ENCODE measurements around the gene FOXO1.
"Not testable (repeated sequence)": the region's sequence is repeated elsewhere in the genome, so short reads cannot be mapped to it uniquely, and the experiment has no call there.

The FOXO1 gene

DNA sequence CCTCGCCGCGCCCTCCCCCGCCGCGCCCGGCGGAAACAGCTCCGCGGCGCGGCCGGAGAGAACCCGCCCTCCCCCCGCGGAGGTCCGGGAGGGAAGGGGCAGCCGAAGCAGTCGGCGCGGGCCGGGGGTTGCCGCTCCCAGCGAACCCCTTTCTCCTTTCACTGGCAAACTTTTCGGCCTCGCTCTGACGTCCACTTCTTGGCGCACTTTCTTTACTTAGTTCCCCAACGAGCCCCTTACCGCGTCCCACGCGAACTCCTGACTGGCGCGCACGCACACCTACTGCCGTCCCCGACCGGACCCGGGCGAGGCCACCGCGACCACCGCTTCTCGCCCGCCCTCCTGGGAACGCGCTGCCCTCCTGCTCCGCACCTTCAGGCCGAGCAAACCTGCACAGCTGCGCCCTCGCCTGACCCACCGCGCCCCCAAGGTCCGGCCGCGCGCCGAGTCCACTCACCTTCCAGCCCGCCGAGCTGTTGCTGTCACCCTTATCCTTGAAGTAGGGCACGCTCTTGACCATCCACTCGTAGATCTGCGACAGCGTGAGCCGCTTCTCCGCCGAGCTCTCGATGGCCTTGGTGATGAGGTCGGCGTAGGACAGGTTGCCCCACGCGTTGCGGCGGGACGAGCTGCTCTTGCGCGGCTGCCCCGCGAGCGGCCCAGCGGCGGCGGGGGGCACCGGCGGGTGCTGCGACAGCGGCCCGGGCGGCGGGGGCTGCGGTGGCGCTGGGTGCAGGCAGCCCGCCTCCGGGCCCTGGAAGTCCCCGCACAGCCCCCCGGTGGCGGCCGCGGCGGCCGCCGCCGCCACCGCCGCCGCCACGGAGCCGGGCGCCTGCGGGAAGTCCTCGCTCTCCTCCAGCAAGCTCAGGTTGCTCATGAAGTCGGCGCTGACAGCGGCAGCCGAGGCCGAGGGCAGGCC, 1.1 kb downstream of the FOXO1 start:
- no peak for DNase-seq (ENCODE audit: low read depth)

DNA sequence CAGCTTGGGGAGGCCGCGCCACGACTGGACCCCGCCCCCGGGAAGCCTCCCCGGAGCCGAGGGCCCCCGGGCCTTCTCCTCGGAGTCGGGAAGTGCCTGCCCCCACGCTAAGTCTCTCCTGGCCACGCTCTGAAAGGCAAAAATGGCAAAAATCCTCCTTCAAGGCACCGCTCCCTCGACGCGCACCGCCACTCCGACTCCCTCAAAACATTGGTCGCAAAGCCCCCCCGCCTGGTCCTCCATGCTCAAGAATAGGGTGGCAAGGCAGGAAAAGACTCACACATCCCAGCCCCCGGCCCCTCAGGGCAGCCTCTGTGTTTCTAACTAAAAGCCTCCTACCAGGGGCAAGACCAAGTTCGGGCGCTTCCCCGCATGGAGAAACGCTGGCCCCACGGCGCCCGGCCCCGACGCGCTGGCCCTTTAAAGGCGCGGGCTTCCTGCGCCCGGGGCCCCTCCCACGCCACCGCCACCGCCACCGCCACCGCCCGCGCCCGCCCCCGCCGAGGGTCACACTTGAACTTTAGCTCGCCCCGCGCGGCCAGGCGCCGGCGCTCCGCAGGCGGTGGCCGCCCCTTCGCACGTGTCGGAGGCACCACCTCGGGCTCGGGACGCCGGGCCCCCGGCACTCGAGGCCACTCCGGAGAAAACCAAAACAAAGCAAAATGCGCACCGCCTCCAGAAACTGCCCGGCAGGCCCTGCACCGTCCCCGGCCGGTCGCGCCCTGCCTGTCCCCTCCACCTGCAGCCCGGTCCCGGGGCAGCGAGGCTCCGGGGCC, 1.9 kb downstream of the FOXO1 start:
- peak; percentile 43 for DNase-seq (ENCODE audit: low read depth)

DNA sequence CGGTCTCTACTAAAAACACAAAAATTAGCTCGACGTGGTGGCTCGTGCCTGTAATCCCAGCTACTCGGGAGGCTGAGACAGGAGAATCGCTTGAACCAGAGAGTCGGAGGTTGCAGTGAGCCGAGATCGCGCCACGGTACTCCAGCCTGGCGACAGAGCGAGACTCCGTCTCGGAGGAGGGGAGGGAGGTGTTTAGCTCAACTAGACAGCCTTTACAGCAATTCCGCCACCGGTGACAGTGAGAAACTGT, 2.4 kb downstream of the FOXO1 start:
- not testable (repeated sequence) for DNase-seq (ENCODE audit: low read depth)

DNA sequence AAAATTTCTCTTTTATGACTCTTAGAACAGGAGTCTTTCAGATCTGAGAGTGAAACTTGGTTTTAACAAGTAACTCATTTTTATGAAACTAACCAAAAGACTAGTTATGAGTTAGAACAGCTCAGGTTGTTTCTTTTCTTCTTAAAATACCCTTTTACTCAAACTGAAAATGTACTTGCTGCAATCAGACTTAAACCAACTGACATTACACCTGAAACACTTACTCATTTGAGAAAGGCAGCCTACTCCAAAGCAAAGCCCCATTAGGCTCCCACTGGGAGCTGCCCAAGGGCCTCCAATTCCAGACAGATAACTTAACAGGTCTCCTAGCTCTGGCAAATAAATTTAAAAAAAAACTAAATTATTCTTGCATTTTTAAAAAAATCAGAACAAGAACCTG, 3.6 kb downstream of the FOXO1 start:
- DNase-seq (ENCODE audit: low read depth) = no peak

DNA sequence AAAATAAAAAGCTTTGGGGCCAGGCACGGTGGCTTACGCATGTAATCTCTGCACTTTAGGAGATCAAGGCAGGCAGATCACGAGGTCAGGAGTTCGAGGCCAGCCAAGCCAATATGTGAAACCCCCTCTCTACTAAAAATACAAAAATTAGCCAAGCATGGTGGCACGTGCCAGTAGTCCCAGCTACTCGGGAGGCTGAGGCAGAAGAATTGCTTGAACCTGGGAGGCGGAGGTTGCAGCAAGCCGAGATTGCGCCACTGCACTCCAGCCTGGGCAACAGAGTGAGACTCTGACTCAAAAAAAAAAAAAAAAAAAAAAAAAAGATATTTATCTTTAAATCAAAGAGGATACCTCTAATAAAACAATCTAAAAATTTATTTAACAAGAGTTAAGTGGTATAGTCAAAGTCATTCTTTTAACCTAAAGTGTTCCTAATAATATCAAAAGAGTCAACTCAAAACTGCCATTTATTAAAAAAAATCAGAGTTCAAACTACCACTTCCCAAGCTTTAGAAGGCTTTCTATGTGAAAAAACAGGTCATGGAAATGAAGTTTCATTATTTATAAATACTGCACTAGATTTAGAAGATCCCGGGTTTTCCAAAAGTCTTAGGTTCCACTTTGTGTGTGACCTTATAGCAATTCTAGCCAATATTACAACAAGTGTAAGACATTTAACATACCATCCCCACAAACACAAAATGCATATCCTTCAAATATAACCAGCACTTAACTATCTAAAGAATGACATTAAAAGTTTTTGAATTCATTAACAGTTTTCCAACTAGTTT, 4.4 kb downstream of the FOXO1 start:
- DNase-seq (ENCODE audit: low read depth) = no peak

DNA sequence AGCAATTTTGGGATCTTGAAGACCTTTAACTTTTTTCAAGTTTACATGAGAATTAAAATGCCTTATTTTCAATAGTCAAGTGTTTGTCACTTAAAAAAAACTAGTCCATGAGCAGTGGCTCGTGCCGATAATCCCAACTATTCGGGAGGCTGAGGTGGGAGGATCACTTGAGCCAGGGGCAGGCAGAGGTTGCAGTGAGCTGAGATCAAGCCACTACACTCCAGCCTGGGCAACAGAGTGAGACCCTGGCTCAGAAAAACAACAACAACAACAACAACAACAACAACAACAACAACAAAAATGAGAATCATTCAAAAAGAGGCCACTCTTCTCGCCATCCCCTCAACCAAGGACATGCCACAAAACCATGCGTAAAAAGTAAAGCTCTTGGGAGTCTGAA, 5.7 kb downstream of the FOXO1 start:
- no peak for DNase-seq (ENCODE audit: low read depth)

DNA sequence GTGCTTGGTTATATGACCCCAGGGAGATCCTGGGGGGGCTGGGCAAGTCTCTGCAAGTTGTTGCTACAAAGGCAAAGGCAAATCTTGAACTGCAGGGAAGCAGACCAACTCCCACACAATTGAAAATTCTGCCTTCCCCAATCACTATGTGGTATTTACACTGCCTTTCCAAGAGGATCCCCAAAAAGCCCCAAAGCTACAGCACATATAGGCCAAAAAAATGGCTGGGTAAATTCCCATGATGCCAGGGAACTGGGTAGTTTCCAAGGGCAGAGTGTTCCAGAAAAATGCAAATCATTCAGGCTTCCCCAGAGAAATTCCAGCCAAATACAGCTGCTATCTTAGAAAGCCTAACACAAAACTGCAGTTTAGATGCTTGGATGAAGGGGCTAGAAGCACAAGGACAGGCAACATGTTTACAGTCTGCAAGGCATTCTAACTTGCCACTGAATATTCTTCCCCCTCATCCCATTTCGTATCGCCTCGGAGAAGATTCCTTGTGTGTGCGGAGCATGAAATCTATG, 6.2 kb downstream of the FOXO1 start:
- DNase-seq (ENCODE audit: low read depth) = no peak

DNA sequence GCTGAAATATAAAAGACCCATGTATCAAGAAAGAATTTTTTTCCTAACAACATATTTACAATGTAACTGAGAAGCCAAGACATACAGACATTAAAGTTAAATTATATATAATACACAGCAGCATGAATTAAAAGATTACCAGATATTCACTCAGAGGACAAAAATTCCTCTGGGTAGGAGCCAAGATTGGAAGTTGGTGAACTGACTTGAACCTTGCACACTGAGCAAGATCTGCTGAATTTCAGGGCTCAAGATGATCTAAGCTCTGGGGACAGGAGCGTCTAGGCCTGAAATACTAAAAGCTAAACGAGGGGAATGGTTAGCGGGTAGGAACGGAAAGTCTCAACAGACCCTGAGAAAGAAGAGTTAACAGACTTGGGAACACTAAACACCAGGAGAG, 8.5 kb downstream of the FOXO1 start:
- DNase-seq (ENCODE audit: low read depth) = no peak

DNA sequence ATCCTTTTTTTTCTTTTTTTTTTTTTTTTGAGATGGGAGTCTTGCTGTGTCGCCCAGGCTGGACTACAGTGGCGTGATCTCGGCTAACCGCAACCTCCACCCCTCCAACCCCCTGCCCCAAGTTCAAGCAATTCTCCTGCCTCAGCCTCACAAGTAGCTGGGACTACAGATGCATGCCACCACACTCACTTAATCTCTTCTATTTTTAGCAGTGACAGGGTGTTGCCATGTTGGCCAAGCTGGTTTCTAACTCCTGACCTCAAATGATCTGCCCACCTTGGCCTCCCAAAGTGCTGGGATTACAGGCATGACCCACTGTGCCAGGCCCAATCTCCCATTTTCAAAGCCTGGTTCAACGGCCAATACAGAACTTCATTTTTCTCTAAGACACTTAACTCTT, 9.1 kb downstream of the FOXO1 start:
- no peak for DNase-seq (ENCODE audit: low read depth)

DNA sequence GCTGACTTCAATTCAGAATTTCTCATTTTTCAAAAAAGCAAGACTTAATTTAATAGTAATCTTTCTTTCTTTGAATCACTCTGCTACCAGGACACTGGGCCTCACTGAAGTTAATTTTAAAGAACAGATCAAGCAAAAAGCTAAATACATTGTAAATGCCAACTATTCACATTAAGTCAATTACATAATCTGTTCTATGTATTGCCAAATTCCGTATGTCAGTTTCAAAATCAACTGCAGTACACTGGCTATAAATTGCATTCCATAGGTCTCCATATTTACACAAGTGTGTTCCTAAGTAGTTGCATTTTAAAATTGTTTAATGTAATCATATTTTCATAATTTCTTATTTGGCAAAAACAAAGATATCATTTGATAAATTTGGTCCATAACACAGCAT, 10.1 kb downstream of the FOXO1 start:
- DNase-seq (ENCODE audit: low read depth) = no peak

DNA sequence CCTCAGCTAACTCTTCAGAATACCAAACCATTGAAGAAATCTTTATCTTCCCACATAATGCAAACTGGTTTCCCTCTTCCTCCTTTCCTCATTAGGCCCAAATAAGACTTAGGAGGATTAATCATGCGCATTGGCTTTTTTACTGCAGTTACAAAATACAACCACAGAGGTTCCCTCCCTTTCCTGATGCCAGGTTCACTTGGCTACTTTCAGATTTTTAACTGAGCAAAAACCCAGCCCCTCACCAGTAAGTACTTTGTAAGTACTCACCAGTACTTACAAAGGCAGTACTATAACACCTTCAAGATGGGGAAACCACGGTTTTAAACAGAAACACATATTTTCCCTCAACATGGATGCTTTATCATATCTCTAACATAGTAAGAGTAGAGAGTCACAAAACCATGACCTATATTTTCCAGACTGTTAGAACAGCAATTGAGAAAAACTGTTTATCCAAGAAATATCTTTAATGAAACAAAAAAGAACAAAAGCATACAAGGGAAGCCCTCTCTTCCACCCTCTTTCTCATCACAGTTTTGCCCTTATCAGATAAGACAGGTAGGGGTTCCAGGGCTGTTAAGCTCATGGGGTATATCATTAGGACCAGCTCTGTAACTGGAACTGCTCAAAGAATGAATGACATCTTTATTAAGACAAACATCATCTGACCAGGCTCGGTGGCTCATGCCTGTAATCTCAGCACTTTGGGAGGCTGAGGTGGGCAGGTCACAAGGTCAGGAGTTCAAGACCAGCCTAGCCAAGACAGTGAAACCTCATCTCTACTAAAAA, 12.7 kb downstream of the FOXO1 start:
- no peak for DNase-seq (ENCODE audit: low read depth)

DNA sequence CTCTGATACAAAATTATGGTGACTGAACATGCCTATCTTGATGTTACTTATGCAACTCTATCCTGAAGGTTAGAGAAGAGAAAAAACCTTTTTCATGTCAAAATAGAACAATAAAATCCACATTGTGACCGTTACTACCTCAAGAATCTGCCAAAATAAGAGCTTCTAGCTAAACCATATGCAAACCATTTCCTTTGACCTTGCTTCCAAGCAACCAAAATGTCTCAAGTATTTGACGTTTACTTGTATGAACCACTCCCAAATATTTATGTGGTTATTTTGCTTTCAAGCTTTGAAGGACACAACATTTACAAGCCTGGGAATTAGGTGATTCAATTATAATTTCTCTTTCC, 13.9 kb downstream of the FOXO1 start:
- no peak for DNase-seq (ENCODE audit: low read depth)

DNA sequence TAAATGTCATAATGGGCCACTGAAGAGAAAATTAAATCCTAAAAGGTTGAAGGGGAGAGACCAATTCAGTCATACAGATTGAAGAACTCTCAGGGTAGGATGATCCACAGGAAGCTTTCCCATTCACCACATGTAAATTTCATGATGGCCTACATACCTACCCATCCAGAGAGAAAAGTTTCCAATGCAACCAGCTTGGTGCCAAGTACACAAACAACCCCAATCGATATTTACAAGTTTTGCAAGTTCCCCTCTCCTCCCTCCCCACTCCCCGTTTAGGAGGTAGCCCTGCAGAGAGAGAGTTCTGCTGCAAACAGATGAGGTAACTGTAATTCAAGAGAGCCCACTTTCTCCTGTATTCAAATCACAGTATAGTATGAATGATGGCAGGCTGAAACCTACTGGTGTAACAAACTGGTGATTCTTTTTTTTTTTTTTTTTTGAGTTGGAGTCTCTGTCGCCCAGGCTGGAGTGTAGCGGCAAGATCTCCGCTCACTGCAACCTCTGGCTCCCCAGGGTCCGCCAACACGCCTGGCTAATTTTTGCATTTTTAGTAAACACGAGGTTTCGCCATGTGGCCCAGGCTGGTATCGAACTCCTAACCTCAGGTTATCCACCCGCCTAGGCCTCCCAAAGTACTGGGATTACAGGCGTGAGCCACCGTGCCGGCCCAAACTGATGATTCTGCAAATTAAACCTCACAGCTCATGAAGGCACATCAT, 14.4 kb downstream of the FOXO1 start:
- DNase-seq (ENCODE audit: low read depth) = no peak

DNA sequence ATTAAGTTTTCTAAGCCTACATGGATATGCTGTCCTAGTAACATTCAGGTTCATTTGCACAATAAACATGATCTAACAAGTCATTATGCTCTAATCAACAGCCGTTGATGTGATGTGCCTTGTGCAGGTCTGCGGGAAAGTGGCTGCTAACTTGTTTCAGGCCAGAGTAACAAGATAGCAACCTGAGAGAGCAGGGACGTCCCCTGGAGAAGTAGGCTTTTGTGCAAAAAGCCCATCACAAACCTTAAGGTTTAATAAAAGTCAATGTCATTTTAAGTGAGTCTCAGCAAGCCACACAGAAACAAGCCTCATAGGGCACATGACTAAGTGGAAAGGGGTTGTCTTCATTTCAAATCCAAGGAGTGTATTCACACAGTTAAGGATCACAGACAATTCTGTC, 17.6 kb downstream of the FOXO1 start:
- DNase-seq (ENCODE audit: low read depth) = no peak

DNA sequence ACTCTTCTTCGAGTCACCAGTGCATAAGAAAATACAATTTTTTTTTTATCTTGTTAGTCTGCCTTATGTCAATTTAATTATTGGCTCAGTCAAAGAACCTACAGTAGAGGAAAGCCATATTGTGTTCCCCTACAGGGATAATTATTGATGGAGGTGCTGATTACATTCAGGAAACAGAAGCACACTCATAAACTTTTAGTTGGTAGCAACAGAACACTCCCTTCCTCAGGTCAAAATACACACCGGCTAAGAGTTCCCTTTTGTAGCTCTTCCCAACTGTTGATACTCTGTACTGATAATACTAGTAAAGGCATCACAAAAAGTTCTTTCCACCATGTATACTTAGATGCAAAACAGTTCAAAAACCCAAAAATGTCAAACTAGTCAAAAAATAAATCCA, 18.4 kb downstream of the FOXO1 start:
- DNase-seq (ENCODE audit: low read depth) = no peak

DNA sequence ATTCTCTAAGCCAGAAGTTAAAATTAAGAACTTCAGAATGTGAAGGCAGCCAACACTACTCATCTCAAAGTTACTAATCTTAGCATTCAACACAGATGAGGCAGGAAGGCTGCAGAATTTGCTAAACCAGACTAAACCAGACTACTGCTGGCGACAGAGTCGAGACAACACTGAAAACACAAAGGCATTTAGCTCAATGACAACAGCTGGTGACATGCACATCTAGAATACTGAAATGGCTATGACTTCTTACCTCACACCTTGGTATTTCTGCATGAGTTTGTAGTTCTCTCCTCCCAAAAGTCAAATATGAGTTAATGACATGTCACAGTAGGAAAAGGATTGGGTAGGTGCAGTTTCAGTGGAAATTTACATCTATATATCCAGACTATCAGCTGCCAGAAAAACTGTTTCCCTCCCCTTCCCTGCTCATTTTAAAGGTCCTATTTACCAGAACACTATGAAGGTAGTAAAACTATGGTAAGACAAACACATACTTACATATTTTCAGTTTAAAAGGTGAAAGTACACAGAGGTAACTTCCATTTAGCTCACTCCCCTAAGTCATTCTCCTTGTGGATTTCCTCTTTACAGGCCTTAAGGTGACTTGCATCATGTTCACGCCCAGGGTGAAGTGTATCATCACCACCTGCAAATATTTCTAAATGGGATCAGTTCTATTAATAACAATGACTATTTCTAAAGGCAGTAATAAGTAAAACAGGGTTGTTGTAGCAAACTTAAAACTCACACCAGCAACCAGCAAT, 21.4 kb downstream of the FOXO1 start:
- DNase-seq (ENCODE audit: low read depth) = no peak

DNA sequence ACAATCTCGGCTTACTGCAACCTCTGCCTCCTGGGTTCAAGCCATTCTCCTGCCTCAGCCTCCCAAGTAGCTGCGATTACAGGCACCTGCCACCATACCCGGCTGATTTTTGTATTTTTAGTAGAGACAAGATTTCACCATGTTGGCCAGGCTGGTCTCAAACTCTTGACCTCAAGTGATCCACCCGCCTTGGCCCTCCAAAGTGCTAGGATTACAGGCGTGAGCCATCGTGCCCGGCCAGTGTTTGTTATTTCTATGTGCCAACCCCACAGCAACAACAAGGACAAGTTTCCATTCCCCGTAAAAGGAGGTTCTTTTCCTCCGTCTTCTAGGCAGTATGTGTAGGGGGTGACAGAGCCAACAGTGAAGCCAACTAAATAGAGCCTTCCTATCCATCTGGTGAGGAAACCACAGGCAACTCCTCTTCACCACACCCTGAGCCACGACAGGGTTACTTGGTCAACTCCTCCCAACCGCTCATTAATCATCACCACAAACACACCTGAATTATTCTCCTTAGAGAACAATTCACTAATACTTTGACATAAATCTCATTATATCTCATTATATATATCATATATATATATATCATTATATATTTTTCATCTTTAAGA, 25.5 kb downstream of the FOXO1 start:
- DNase-seq (ENCODE audit: low read depth) = no peak

DNA sequence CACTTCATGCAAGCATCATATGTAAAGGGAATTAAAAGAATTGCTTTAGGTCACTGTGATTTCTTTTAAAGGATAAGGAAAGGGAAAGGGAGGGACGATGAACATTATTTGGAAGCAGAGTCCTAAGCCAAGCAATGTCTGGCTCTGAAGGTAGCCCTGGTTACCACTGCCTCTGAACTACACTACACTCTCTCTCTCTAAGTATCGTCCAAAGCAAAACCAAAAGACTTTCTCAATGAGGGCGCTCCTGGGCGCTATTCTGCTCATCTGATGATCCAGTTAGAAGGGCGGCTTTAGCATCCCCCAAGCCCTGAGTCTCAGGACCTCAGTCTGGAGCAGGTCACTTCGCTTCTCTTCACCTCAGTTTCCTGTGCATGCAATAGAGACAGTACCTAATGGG, 26.2 kb downstream of the FOXO1 start:
- DNase-seq (ENCODE audit: low read depth) = no peak

DNA sequence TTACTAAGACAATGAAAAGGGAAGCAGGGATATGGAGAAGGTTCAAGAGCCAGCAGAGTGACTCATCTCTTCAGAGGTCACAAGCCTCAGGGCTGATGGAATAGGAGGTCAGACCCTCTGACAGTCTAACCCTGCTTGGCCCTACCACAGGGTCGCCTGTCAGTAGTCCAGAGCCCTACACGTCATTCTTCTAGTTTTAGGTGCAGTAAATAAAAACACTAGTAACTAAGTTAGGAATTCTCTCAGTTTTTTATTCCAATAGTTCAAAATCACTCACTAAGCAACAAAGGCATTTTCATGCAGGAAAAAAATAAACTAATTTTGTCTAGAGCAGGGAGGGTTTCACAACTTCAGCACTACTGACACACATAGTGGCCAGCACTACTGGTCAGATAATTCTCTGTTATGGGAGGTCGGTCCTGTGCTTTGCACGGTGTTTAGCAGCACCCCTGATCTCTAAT, 27.2 kb downstream of the FOXO1 start:
- peak; percentile 49 for DNase-seq (ENCODE audit: low read depth)

DNA sequence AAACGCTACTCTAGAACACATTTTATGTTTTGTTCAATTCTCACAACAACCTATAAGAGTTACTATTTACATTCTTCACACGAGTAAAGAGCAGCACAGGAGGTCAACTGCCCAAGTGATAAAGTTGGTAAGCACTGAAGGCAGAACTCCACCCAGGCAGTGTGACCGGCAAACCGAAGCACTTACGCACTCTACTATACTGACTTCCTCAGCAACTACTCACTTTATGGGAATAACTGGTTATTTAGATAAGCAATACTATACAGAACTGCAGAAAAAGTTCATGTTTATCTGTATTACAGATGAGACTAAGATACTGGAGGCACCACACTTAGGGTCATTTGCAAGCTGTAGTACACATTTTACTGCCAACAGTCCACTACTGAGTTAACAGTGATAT, 28.8 kb downstream of the FOXO1 start:
- no peak for DNase-seq (ENCODE audit: low read depth)
